Sigmoid colon (tissue), 4 donors: Measurements from ENCODE around the gene EMD.

Source experiments
- EP300 ChIP-seq, 4 donors: sonication (generic); formaldehyde crosslinking; IDR thresholded peaks; one replicate each; pipeline ENCODE4 v1.6.1; 2017; ENCODE audit warnings: antibody characterized with exemption in 4 of 4
- POLR2A ChIP-seq, 2 donors: fragments of 450-650 bp; IDR thresholded peaks; one replicate each; pipeline ENCODE4 v1.6.1; 2016; ENCODE audit warnings: antibody characterized with exemption in 2 of 2, mild to moderate bottlenecking in 2 of 2, moderate library complexity in 2 of 2
- TF ChIP-seq, protein P1 (sequence below), 4 experiments: fragments of 450-650 bp in 3 of 4; fragments of 200-600 bp in 1 of 4; IDR thresholded peaks; one replicate each; pipeline ENCODE4 v1.5.1; 2016 to 2019; ENCODE audit warnings: antibody characterized with exemption in 4 of 4, mild to moderate bottlenecking in 3 of 4, moderate library complexity in 2 of 4

GRCh38 chrX:154333837-154334271 lies 45.2 kb upstream of the EMD start:
- TF ChIP-seq EP300 (IDR thresholded peaks at IDR 0.05) (no peak), POLR2A (IDR thresholded peaks at IDR 0.05) (no peak)
- TF ChIP-seq, protein P1, sequence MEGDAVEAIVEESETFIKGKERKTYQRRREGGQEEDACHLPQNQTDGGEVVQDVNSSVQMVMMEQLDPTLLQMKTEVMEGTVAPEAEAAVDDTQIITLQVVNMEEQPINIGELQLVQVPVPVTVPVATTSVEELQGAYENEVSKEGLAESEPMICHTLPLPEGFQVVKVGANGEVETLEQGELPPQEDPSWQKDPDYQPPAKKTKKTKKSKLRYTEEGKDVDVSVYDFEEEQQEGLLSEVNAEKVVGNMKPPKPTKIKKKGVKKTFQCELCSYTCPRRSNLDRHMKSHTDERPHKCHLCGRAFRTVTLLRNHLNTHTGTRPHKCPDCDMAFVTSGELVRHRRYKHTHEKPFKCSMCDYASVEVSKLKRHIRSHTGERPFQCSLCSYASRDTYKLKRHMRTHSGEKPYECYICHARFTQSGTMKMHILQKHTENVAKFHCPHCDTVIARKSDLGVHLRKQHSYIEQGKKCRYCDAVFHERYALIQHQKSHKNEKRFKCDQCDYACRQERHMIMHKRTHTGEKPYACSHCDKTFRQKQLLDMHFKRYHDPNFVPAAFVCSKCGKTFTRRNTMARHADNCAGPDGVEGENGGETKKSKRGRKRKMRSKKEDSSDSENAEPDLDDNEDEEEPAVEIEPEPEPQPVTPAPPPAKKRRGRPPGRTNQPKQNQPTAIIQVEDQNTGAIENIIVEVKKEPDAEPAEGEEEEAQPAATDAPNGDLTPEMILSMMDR (IDR thresholded peaks at IDR 0.05), result no peak
